Right lobe of liver (tissue), 6 donors: ENCODE results near the gene PTCD3. TPM values are rescaled to one million over a fixed set of nuclear protein-coding genes. Genes with fewer than 3 reads are reported as not detected.
A peak's percentile ranks its signal among the peaks of the same experiment; 100 is the strongest.

Experiments used
- ATAC-seq, 4 donors: fragments of 200-7000 bp; cut with Tn5 transposase; one replicate each; pipeline ENCODE4 v1.9.1; 2020; ENCODE audit warnings: mild to moderate bottlenecking in 4 of 4, moderate library complexity in 4 of 4
- DNase-seq, 3 donors: peaks; one replicate each; pipeline ENCODE4 v3.0.0-alpha.2; 2020
- H3K27ac ChIP-seq, 3 donors: fragments of 200-600 bp; one replicate each; pipeline ENCODE4 v1.8.0; 2022
- H3K27me3 ChIP-seq, 2 donors: fragments of 200-600 bp; one replicate each; pipeline ENCODE4 v1.8.0; 2022
- H3K36me3 ChIP-seq, 4 donors: fragments of 200-600 bp; sonication (generic) in 1 of 4; one replicate each; pipeline versions ENCODE4 v1.5.1 to v1.8.0; 2017 to 2022; ENCODE audit warnings: control low read depth in 1 of 4
- H3K4me1 ChIP-seq, 4 donors: fragments of 200-600 bp; sonication (generic) in 1 of 4; one replicate each; pipeline versions ENCODE4 v1.5.1 to v1.8.0; 2017 to 2022; ENCODE audit warnings: control low read depth in 1 of 4
- H3K4me3 ChIP-seq, 3 donors: fragments of 200-600 bp; one replicate each; pipeline ENCODE4 v1.8.0; 2022
- H3K9me3 ChIP-seq, 4 donors: fragments of 200-600 bp; sonication (generic) in 1 of 4; one replicate each; pipeline versions ENCODE4 v1.5.1 to v1.8.0; 2017 to 2022; ENCODE audit warnings: control low read depth in 1 of 4
- CTCF ChIP-seq, 4 donors: fragments of 200-600 bp in 3 of 4; fragments of 450-650 bp in 1 of 4; IDR thresholded peaks; one replicate each; pipeline versions ENCODE4 v1.5.1 to v1.8.0; 2016 to 2022; ENCODE audit warnings: antibody characterized with exemption in 4 of 4, mild to moderate bottlenecking in 2 of 4
- POLR2A ChIP-seq: fragments of 450-650 bp; IDR thresholded peaks from one replicate; pipeline ENCODE4 v1.6.1; 2017; ENCODE audit warnings: antibody characterized with exemption, mild to moderate bottlenecking
- WGBS: methylation state at CpG from one replicate; pipeline ENCODE4 v1.1.6; 2018; ENCODE audit warnings: low coverage, low lambda C conversion rate; ENCODE audit not compliant: insufficient coverage; ENCODE audit errors: missing lambda C conversion rate; 5-methylcytosine and 5-hydroxymethylcytosine counted together
- intact Hi-C, 2 donors: fragments of 100-400 bp; cut with DNase I; formaldehyde crosslinking; loops; one replicate each; pipeline versions ENCODE4 v1.11.2 to v1.14.1; 2022
- total RNA-seq, 6 experiments: library from RNA; depleted of rRNA in 2 of 6; stranded (reverse); fragments of >200 nt in 2 of 6; fragmentation: NEBNext Ultra II Directional in 3 of 6; extraction: Animal tissue kit (Norgen Biotek cat#: 25700) in 3 of 6; gene quantifications; one replicate each; pipeline versions ENCODE4 v1.1.0 to v1.2.4, GENCODE V29; 2016 to 2023
- donor health status: DM: no; HTN: yes; CAD: no.
- donor health status: DM: no; HTN: no; CAD: no.
- donor health status: DM: no; HTN: no; CAD: no.
- donor health status: DM: no; HTN: yes; CAD: no.
- donor health status: DM: no; HTN: yes; CAD: no.

The PTCD3 gene
- total RNA-seq, 6 experiments from 2014 or later: 47.6 to 68.2 (median 56.1) TPM

- WGBS: 77% methylated on average over 5 of the region's 5 CpGs
- ATAC-seq (peak in 1 of 4 donors; percentile 11), DNase-seq (no peak)
- intact Hi-C loops: loop anchor here in 1 of 2 donors (5.0 kb wide), 1 partner anchor 255 kb away; no protein-coding TSS in a partner anchor
- no peaks in the 10 kb centered on the region for H3K27me3 ChIP-seq
- TF ChIP-seq CTCF (IDR thresholded peaks at IDR 0.05): no peak
- no peak for TF ChIP-seq POLR2A
- H3K4me3 ChIP-seq: no peak overlapping the region
- H3K4me1 ChIP-seq: peaks cover 0 to 20% (median 10%) of the 10 kb centered on the region in 4 donors
- H3K27ac ChIP-seq: no peak overlapping the region
- H3K36me3 ChIP-seq: peaks cover 0 to 19% (median 4%) of the 10 kb centered on the region in 4 donors
- no peaks in the 10 kb centered on the region for H3K9me3 ChIP-seq
These were observed 23.3 kb upstream of the PTCD3 start for GRCh38 chr2:86082756-86083155.

GRCh38 chr2:86087936-86088850 lies 17.8 kb upstream of the PTCD3 start:
- H3K27me3 ChIP-seq: no peaks in the 10 kb centered on the region
- H3K4me1 ChIP-seq: no peaks in the 10 kb centered on the region
- DNase-seq (no peak), ATAC-seq (no peak)
- TF ChIP-seq CTCF (IDR thresholded peaks at IDR 0.05) (peak in 2 of 4 donors; percentile 19 to 27), POLR2A (no peak)
- no peaks in the 10 kb centered on the region for H3K9me3 ChIP-seq
- intact Hi-C loops: no loop called here
- peaks cover 7 to 41% (median 20%) of the 10 kb centered on the region in 4 donors for H3K36me3 ChIP-seq
- H3K27ac ChIP-seq: no peak overlapping the region
- 78% methylated on average over 9 of the region's 14 CpGs for WGBS
- H3K4me3 ChIP-seq: no peak overlapping the region

GRCh38 chr2:86094229-86094628 lies 11.8 kb upstream of the PTCD3 start:
- ATAC-seq (peak in 2 of 4 donors; percentile 37 to 50), DNase-seq (no peak)
- Histone ChIP-seq H3K4me1 (no peaks in the 10 kb centered on the region), H3K27ac (no peak overlapping the region), H3K9me3 (no peaks in the 10 kb centered on the region), H3K4me3 (no peak overlapping the region), H3K27me3 (no peaks in the 10 kb centered on the region), H3K36me3 (peaks cover 3 to 31% (median 15%) of the 10 kb centered on the region in 4 donors)
- TF ChIP-seq POLR2A (no peak), CTCF (IDR thresholded peaks at IDR 0.05) (no peak)
- intact Hi-C loops: no loop called here
- 20% methylated on average over 1 of the region's 1 CpG for WGBS

GRCh38 chr2:86097114-86097896 lies 8.7 kb upstream of the PTCD3 start:
- H3K27me3 ChIP-seq: no peaks in the 10 kb centered on the region
- no peak overlapping the region for H3K4me3 ChIP-seq
- no peak for DNase-seq
- H3K9me3 ChIP-seq: no peaks in the 10 kb centered on the region
- no peak overlapping the region for H3K27ac ChIP-seq
- peaks cover 0 to 28% (median 12%) of the 10 kb centered on the region in 4 donors for H3K36me3 ChIP-seq
- WGBS: 95% methylated on average over 3 of the region's 3 CpGs
- H3K4me1 ChIP-seq: no peaks in the 10 kb centered on the region
- intact Hi-C loops: no loop called here
- TF ChIP-seq CTCF (IDR thresholded peaks at IDR 0.05): no peak
- TF ChIP-seq POLR2A: no peak
- no peak for ATAC-seq
